Hematopoietic multipotent progenitor cell (in vitro differentiated cells): ENCODE measurements around the gene PRSS33. TPM values are rescaled to one million over a fixed set of nuclear protein-coding genes. Genes with fewer than 3 reads are reported as not detected.

Experiments
- DNase-seq, 3 donors: peaks; one replicate each; pipeline ENCODE4 v3.0.0-alpha.2; 2011 to 2015; ENCODE audit warnings: low read depth in 2 of 3, low spot score in 2 of 3
- small RNA-seq: library from RNA; depleted of rRNA; stranded (forward); fragments of <200 nt; gene quantifications from one replicate; pipeline ENCODE3, GENCODE V24; 2012
- total RNA-seq: library from RNA; depleted of rRNA; stranded (reverse); fragments of >200 nt; gene quantifications from one replicate; pipeline ENCODE4 v1.2.3, GENCODE V29; 2012

The PRSS33 gene
- total RNA-seq, 1 donor, result not detected

GRCh38 chr16:2745116-2745890 is 42.1 kb downstream of the PRSS33 start:
- no peak for DNase-seq

DNA sequence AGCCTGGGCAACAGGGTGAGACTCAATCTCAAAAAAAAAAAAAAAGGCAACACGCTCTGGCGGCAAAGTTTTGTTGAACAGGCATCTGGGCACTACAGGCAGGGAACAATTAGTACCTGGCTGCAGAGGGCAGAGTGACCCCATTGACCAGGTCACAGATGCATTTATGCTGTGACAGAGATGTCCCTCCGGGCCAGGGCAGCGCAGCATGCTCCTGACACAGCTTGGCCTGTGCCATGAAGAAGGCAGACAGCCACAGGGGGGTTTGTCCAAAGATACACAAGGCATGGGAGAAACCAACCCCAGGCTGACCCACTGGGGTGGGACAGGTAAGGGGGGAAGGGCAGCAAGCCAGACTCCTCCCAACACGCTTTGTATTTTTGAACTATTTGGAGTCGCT is 42.6 kb downstream of the PRSS33 start:
- DNase-seq, result no peak

GRCh38 chr16:2743007-2743810 is 44.2 kb downstream of the PRSS33 start:
- DNase-seq, result no peak

GRCh38 chr16:2742323-2743006 is 44.9 kb downstream of the PRSS33 start:
- DNase-seq, result no peak

DNA sequence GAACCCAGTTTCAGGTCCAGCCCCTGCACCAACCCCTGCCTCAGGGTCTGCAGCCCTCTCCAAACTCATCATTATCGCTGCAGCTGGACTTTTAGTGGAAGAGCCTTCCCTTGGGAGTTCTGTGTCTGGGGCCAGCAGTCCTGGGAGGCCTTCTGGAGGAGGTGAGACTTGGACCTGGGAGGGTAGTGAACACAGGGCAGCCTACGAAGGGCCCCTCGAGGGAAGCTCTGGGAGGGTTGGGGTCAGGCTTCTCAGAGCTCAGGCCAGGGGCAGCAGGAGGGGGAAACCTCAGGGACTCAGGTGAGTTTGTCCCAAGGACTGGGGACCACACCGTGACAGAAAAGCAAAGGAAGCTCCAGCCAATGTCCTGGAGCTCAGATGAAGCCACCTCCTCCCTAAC is 46.2 kb downstream of the PRSS33 start:
- no peak for DNase-seq

DNA sequence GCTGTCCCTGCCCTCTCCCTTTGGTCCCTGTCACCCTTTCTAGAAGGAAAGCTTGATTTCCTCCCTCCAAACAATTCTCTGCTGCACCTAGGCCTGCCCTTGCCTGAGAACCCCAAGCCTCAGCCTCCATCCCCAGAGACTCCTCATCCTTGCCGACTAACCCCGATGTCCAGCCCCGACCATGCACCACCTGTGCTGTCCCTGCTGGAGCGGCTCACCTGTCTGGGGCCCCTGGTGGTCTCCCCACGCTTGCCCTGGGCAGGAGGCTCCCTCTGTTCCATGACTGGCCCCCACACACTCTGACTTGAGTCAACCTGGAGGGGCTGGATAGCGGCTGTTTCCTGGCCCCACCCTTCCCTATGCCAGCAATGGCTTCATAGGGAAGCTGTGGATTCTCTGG is 46.9 kb downstream of the PRSS33 start:
- no peak for DNase-seq

DNA sequence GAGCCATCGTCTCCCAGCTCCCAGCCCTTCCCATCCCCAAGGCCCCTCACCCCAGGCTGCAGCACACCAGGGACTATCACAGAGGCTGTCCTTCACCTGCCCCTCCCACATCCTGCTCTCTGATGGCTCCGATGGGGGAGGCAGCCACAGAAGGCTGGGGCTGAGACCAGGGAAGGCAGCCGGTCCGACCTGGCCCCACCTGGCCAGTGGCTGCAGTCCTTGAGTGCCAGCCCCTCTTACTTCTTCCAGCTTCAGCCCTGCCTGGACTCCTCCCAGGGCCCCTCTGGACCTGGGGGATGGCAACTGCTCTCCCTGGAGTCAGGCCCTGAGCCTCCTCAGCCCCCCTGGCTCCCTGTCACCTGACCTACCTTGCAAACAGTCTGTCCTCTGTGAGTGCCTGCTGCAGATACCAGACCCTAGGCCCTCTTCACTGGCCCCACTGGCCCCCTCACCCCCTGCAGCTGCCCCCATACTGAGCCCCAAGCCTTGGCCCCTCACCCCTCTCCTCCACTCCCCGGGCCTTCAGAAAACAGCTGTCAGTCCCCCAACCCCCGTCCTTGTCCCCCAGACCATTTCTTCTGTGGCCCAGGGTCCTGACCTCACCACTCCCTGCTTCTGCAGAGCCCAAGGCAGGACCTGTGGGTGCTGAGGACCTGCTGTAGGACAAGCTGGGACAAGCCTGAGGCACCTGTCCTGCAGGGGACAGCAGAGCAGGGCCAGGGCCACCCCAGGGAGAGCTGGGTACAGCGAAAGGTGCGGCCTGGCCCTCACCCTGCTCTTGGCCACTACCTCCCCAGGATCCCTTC is 47.5 kb downstream of the PRSS33 start:
- DNase-seq, result no peak

DNA sequence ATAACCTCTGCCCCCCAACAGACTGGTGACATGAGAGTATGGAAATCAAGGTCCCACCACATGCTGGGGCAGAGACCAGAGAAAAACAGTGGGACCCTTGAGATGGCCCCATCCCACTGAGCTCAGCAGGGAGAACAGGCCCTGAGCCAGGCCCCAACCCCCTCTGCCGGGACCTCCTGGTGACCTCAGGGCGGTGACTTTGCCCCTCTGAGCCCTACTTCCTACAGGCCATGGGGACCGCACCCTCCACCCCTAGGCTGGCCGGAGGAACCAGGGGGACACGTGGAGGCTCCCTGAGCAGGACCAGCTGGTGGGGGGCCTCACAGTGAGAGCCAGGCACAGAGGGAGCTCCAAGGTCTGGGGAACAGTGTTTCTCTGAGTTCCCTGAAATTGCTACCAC is 48.7 kb downstream of the PRSS33 start:
- no peak for DNase-seq

GRCh38 chr16:2737895-2738418 is 49.4 kb downstream of the PRSS33 start:
- no peak for DNase-seq

GRCh38 chr16:2737238-2737605 is 50.1 kb downstream of the PRSS33 start:
- DNase-seq, result no peak

DNA sequence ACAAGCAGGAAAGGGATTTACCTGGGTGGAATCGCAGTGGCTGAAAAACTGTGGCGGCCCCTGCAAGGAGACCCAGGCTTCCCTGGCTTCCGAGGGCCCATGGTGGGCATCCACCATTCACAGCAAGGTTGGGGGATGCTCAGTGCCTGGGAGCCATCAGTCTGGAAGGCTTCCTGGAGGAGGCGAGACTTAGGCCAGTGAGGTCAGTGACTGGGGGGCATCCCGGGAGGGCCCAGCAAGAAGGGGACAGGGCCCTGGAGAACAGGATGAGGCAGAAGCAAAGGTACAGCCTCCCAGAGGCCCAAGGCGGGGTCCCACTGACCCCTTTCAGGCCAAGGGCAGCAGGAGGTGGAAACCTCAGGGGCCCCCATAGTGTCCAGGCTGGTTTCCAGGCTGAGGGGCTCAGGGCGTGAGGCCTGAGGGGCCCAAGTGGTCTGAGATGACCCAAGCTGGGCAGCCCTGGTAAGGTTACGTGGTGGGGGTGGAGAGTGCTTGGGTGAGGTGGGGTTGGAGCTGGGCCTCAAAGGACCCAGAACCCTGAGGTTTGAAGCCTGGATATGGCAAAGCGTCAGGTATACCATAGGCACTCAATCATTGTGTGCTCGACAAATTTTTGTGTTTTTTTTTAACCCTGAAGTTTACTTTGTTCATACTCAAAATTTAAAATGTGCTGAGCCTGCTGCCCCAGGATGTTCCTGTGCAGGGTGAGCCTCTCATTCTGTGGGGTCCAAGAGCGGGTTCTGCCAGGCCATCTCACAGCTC is 50.7 kb downstream of the PRSS33 start:
- no peak for DNase-seq

DNA sequence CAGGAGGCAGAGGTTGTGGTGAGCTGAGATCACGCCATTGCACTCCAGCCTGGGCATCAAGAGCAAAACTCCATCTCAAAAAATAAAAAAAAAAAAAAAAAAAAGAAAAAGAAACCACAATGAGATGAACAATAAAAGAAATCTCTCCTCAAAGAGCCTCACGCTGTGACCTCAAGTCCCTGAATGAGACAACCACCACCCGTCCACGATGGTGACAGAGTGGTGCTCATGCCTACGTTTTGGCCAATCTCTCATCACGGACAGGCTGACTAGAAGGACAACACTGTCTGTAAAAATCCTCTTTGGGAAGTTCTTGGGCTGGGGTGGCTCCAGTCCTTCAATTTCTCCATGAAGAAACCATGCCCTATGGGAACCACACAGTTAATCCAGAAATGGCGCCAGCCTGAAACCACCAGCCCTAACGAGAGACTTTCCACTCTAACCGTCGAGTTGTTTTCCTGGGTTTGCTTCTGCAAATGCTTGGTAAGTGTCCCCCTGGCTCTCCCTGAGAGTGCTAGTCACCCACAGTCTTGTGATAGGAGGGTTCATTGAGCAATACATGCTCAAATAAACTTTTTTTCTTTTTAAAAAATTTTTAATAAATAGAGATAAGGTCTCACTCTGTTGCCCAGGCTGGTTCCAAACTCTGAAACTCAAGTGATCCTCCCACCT is 52.4 kb downstream of the PRSS33 start:
- no peak for DNase-seq

Small RNA genes lying within 50 kb of the gene (small RNA-seq; reads per million reads assigned to genes)
- gene SNORA3C, result not detected

Other genes starting within 250 kb of the PRSS33 start
- 21.5 TPM for gene PDPK1, start 249.5 kb downstream of the PRSS33 start, total RNA-seq
- 19.4 TPM for gene KCTD5, start 105.0 kb downstream of the PRSS33 start, total RNA-seq
- gene PRSS27, start 67.3 kb downstream of the PRSS33 start, total RNA-seq, result 3.2 TPM
- 130 TPM for gene SRRM2, start 34.9 kb downstream of the PRSS33 start, total RNA-seq
- gene ELOB, start 10.3 kb downstream of the PRSS33 start, total RNA-seq, result 263 TPM
- gene PRSS41, start 10.9 kb upstream of the PRSS33 start, total RNA-seq, result 0.27 TPM
- gene PRSS21, start 29.7 kb upstream of the PRSS33 start, total RNA-seq, result 27.2 TPM
- 4.3 TPM for gene ZG16B, start 42.7 kb upstream of the PRSS33 start, total RNA-seq
- gene PRSS22, start 70.6 kb upstream of the PRSS33 start, total RNA-seq, result not detected
- gene FLYWCH2, start 95.7 kb upstream of the PRSS33 start, total RNA-seq, result 54.1 TPM
- 28.3 TPM for gene FLYWCH1, start 124.4 kb upstream of the PRSS33 start, total RNA-seq
- gene KREMEN2, start 176.7 kb upstream of the PRSS33 start, total RNA-seq, result under 0.01 TPM
- gene PAQR4, start 181.8 kb upstream of the PRSS33 start, total RNA-seq, result 19.4 TPM
- 7.3 TPM for gene PKMYT1, start 192.9 kb upstream of the PRSS33 start, total RNA-seq
- gene CLDN9, start 225.4 kb upstream of the PRSS33 start, total RNA-seq, result 0.27 TPM
- 0.27 TPM for gene CLDN6, start 230.6 kb upstream of the PRSS33 start, total RNA-seq
- 7.8 TPM for gene TNFRSF12A, start 232.8 kb upstream of the PRSS33 start, total RNA-seq
- gene HCFC1R1, start 236.4 kb upstream of the PRSS33 start, total RNA-seq, result 17.8 TPM
- 45.0 TPM for gene THOC6, start 236.5 kb upstream of the PRSS33 start, total RNA-seq
- gene BICDL2, start 249.4 kb upstream of the PRSS33 start, total RNA-seq, result not detected